Prostate gland (tissue), 2 donors: Measurements from ENCODE around the gene TSSK3. TPM values are rescaled to one million over a fixed set of nuclear protein-coding genes. Genes with fewer than 3 reads are reported as not detected.
"Not testable (repeated sequence)": the region's sequence is repeated elsewhere in the genome, so short reads cannot be mapped to it uniquely, and the experiment has no call there.

Experiments used
- DNase-seq: peaks from one replicate; pipeline ENCODE4 v3.0.0-alpha.2; 2019; ENCODE audit warnings: low spot score
- H3K27ac ChIP-seq, 2 donors: fragments of 200-600 bp; sonication (generic); 2 replicates each; pipeline ENCODE4 v1.5.1; 2017 to 2019
- H3K27me3 ChIP-seq: fragments of 200-600 bp; sonication (generic); replicated peaks from 2 replicates; pipeline ENCODE4 v1.5.1; 2019; ENCODE audit not compliant: insufficient read depth
- H3K36me3 ChIP-seq, 2 donors: fragments of 200-600 bp; sonication (generic); 1 replicate in 1 of 2; 2 replicates in 1 of 2; pipeline versions ENCODE4 v1.5.1 to v1.8.1; 2017 to 2019
- H3K4me1 ChIP-seq: fragments of 200-600 bp; sonication (generic); replicated peaks from 2 replicates; pipeline ENCODE4 v1.5.1; 2019
- H3K4me3 ChIP-seq, 2 donors: fragments of 200-600 bp; sonication (generic); 2 replicates each; pipeline ENCODE4 v1.5.1; 2017 to 2019
- H3K9me3 ChIP-seq: fragments of 200-600 bp; sonication (generic); 2 replicates; pipeline ENCODE4 v1.5.1; 2017
- CTCF ChIP-seq, 4 experiments: fragments of 200-600 bp in 2 of 4; fragments of 450-650 bp in 2 of 4; sonication (generic) in 2 of 4; IDR thresholded peaks; 1 replicate in 3 of 4; 2 replicates in 1 of 4; pipeline ENCODE4 v1.5.1; 2016 to 2019; ENCODE audit warnings: antibody characterized with exemption in 4 of 4, mild to moderate bottlenecking in 2 of 4, moderate library complexity in 2 of 4
- POLR2A ChIP-seq: fragments of 450-650 bp; IDR thresholded peaks from one replicate; pipeline ENCODE4 v1.6.1; 2016; ENCODE audit warnings: antibody characterized with exemption, mild to moderate bottlenecking
- POLR2AphosphoS5 ChIP-seq: sonication (generic); formaldehyde crosslinking; IDR thresholded peaks from one replicate; pipeline ENCODE4 v1.6.1; 2017; ENCODE audit warnings: antibody characterized with exemption
- WGBS: methylation state at CpG from one replicate; pipeline ENCODE4 v1.1.5; 2018; 5-methylcytosine and 5-hydroxymethylcytosine counted together
- intact Hi-C: fragments of 100-400 bp; cut with DNase I; formaldehyde crosslinking; loops from one replicate; pipeline ENCODE4 v1.14.2; 2022
- total RNA-seq, 2 donors: library from RNA; depleted of rRNA; stranded (reverse); fragments of >200 nt; gene quantifications; one replicate each; pipeline ENCODE4 v1.1.0, GENCODE V29; 2016

Gene TSSK3
- total RNA-seq, 2 donors from 2014 or later: 7.0 TPM; not detected in 1

- Histone ChIP-seq H3K4me3 (no peak overlapping the region), H3K9me3 (no peaks in the 10 kb centered on the region), H3K4me1 (no peaks in the 10 kb centered on the region), H3K27me3 (no peaks in the 10 kb centered on the region), H3K36me3 (no peaks in the 10 kb centered on the region), H3K27ac (peak overlapping the region; percentile 15 to 45)
- WGBS: 36% methylated on average over 2 of the region's 2 CpGs
- DNase-seq: no peak
- intact Hi-C loops: loop anchor here (5.0 kb wide), 1 partner anchor 111 kb away; no protein-coding TSS in a partner anchor
- TF ChIP-seq CTCF (IDR thresholded peaks at IDR 0.05): no peak
- no peak for TF ChIP-seq POLR2AphosphoS5
- TF ChIP-seq POLR2A: no peak
Observed at GRCh38 chr1:32353431-32353830, 8.9 kb upstream of the TSSK3 start.

- DNase-seq: no peak
- peak overlapping the region; percentile 27 to 45 for H3K27ac ChIP-seq
- 37% methylated on average over 2 of the region's 2 CpGs for WGBS
- no peak for TF ChIP-seq CTCF (IDR thresholded peaks at IDR 0.05)
- H3K9me3 ChIP-seq: no peaks in the 10 kb centered on the region
- no peak overlapping the region for H3K4me3 ChIP-seq
- no peaks in the 10 kb centered on the region for H3K36me3 ChIP-seq
- H3K4me1 ChIP-seq: no peaks in the 10 kb centered on the region
- no peaks in the 10 kb centered on the region for H3K27me3 ChIP-seq
- intact Hi-C loops: loop anchor here (5.0 kb wide), 1 partner anchor 112 kb away; no protein-coding TSS in a partner anchor
Observed at GRCh38 chr1:32353886-32354570, 8.3 kb upstream of the TSSK3 start.

GRCh38 chr1:32355778-32356177 lies 6.6 kb upstream of the TSSK3 start:
- 93% methylated on average over 6 of the region's 6 CpGs for WGBS
- H3K27ac ChIP-seq, H3K4me3 ChIP-seq, DNase-seq, H3K27me3 ChIP-seq, H3K9me3 ChIP-seq, intact Hi-C loops, H3K36me3 ChIP-seq, H3K4me1 ChIP-seq: not testable (repeated sequence)

- WGBS: 95% methylated on average over 1 of the region's 1 CpG
Observed at GRCh38 chr1:32356478-32356877, 5.9 kb upstream of the TSSK3 start.

GRCh38 chr1:32357614-32358013 lies 4.7 kb upstream of the TSSK3 start:
- no peak for TF ChIP-seq POLR2AphosphoS5
- TF ChIP-seq POLR2A: no peak
- TF ChIP-seq CTCF (IDR thresholded peaks at IDR 0.05): no peak
- Histone ChIP-seq H3K36me3 (no peaks in the 10 kb centered on the region), H3K27ac (no peak overlapping the region), H3K4me1 (peaks cover 4% of the 10 kb centered on the region), H3K4me3 (no peak overlapping the region), H3K27me3 (no peaks in the 10 kb centered on the region), H3K9me3 (no peaks in the 10 kb centered on the region)
- DNase-seq: no peak
- 51% methylated on average over 6 of the region's 6 CpGs for WGBS
- intact Hi-C loops: no loop called here

More at GRCh38 chr1:32356478-32356877, 5.9 kb upstream of the TSSK3 start:
- H3K4me1 ChIP-seq: no peaks in the 10 kb centered on the region
- no peaks in the 10 kb centered on the region for H3K9me3 ChIP-seq
- intact Hi-C loops: no loop called here
- no peak overlapping the region for H3K4me3 ChIP-seq
- TF ChIP-seq POLR2AphosphoS5 (no peak), CTCF (IDR thresholded peaks at IDR 0.05) (no peak), POLR2A (no peak)
- no peak overlapping the region for H3K27ac ChIP-seq
- no peaks in the 10 kb centered on the region for H3K27me3 ChIP-seq
- H3K36me3 ChIP-seq: no peaks in the 10 kb centered on the region
- no peak for DNase-seq
